ENCODE results near the gene ABI1.
"Not testable (repeated sequence)": the region's sequence is repeated elsewhere in the genome, so short reads cannot be mapped to it uniquely, and the experiment has no call there.

The ABI1 gene

DNA sequence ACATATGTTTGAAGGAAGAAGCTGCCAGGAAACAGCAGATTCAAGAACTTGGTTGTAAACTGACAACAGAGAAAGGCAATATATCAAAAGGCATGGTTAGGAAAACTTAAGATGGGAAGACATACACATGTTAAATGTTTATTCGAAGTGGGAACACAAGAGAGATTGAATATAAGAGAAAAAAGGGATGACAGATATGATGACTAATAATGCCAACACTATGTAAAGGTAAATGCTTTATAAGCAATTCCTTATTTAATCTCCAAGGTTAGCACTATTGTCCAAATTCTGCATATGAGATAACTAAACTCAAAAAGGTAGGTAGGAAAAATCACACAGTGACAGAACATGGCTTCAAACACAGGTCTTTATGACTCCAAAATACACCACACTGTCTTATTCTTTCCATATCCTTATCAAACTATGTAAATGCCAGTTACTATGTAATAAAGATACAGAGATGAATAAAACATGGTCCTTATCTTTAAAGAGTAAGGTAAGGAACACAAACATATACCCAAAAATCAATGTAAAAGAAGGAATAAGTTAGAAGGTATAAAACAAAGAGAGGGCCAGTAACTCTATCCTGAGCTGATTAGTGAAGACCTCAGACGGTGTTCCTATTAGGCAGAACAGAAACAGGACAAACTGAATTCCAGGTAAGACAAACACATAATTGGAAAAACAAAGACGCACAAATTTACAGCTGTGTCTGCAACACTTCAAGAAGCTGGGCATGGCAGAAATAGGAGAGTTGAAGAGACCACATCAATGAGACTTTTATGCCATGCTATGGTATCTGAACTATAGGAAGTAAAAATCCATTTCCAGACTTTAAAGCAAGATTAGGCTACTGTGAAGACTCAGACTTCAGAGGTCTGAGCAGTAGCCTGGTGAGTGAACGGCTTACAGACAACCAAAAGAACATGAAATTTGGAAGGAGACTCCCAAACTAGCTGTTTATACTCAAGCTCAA is 56.1 kb downstream of the ABI1 start:
- DNase-seq (ENCODE audit: low spot score), result no peak

DNA sequence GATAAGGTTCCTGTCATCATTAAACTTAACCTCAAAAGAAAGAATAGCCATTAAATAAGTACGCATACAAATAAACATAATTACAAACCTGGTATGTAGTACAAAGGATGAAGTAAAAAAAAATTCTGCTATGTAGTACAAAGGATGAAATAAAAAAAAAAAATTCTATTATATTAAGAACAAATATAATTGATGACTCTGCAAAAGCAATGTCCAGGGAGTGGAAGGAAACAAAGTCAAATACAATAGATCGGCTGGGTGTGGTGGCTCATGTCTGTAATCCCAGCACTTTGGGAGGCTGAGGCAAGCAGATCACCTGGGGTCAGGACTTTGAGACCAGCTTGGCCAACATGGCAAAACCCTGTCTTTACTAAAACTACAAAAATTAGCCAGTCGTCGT is 56.9 kb downstream of the ABI1 start:
- no peak for DNase-seq (ENCODE audit: low spot score)

DNA sequence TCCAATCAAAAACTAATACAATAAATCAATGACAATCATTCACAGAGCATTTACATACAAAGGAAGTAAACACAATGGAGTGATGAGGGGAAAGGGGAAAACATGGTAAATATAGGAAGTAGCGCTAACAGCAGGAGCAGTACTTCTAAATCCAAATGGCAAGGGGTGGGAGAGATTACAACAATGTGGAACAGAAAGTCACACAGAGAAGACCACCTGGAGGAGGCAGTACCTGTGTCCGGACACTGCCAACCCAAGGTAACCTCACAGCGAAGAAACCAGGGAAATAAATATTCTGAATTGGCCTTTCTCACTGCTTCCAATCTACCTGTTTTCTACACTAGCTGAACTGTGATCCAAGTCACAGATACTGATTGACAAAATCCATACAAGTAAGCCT is 58.2 kb downstream of the ABI1 start:
- no peak for DNase-seq (ENCODE audit: low spot score)

DNA sequence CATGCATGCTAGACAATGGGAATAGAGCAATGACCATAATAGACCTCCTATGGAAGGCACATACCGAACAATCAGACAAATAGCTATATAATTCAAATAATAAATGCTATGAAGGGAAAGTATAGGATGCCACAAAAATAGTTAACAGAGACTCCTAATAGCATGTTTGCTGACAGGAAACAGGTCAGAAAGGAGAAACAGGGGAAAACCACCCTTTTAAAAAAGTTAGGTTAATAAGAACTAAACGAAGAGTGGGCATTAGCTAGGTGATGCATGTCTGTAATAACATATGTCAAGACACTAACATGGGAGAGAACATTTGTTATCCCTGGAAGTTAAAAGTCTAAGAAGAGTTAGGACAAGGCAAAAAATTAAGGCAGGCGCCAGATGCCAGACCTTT is 58.9 kb downstream of the ABI1 start:
- DNase-seq (ENCODE audit: low spot score), result no peak

DNA sequence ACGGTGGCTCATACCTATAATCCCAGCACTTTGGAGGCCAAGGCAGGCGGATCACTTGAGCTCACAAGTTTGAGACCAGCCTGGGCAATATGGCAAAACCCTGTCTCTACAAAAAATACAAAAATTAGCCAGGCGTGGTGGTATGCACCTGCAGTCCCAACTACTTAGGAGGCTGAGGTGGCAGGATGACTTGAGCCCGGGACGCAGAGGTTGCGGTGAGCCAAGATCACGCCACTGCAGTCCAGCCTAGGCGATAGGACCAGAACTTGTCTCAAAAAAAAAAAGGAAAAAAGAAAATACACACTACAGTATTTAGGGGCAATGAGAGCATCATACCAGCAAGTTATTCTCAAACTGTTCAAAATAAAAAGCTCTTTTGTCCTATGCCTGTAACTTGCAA is 59.5 kb downstream of the ABI1 start:
- no peak for DNase-seq (ENCODE audit: low spot score)

DNA sequence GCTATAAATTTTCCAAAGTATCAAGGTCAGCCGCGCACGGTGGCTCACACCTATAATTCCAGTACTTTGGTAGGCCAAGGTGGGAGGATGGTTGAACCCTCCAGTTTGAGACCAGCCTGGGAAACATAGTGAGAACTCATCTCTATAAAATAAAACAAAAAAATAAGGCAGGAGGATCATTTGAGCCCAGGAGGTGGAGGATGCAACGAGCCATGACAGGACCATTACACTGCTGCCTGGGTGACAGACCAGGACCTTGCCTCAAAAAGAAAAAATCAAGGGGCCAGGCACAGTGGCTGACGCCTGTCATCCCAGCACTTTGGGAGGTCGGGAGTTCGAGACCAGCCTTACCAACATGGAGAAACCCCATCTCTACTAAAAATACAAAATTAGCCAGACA is 60.3 kb downstream of the ABI1 start:
- no peak for DNase-seq (ENCODE audit: low spot score)

DNA sequence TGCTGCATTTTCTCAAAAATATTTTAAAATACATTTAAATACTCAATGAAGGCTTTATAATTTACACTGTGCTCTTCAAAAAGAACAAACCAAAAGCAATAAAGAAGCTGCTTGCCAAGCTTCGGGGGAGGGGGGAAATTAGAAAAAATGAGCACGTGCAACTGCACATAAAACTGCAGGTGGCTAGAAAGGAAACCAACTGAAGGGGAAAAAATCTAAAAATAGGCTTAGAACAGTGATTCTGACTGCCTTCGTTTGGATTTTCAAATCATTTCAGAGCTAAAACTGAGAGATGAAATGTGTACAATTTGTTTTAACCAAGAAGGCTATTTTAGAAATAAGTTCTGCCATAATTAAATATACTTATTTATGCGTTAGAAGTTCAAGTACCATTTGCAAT is 61.4 kb downstream of the ABI1 start:
- DNase-seq (ENCODE audit: low spot score), result no peak

DNA sequence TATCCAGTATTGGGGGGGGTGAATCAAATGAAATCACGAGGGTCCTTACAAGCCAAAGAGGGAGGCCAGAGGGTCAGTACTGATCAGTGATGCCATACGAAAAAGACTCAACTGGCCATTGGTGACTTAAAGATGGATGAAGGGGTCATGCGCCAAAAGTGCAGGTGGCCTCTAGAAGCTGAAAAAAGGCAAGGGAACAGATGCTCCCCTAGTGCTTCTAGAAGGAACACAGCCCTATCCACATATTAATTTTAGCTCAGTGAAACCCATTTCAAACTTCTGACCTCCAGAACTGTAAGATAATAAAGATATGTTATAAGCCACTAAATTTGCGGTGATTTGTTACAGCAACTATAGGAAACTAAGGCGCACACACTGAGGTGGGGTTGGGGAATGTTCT is 62.5 kb downstream of the ABI1 start:
- no peak for DNase-seq (ENCODE audit: low spot score)

DNA sequence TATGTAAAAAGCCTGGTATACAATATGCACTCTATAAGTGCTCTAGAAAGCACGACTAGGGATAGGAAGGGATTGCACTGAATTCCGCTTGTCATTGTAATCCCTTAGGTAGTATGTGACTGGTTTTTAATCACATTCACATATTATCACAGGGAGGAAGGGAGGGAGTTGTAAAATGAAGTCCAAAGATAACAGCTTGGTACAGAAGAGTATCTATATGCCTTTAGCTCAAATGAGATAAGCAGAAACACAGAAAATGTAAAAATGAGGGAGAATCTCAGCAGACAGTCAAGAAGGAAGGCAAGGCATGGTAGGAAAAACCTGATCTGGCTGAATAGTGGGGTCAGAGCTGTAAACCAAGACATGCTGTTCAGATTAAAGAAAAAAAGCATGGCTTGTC is 63.4 kb downstream of the ABI1 start:
- no peak for DNase-seq (ENCODE audit: low spot score)

DNA sequence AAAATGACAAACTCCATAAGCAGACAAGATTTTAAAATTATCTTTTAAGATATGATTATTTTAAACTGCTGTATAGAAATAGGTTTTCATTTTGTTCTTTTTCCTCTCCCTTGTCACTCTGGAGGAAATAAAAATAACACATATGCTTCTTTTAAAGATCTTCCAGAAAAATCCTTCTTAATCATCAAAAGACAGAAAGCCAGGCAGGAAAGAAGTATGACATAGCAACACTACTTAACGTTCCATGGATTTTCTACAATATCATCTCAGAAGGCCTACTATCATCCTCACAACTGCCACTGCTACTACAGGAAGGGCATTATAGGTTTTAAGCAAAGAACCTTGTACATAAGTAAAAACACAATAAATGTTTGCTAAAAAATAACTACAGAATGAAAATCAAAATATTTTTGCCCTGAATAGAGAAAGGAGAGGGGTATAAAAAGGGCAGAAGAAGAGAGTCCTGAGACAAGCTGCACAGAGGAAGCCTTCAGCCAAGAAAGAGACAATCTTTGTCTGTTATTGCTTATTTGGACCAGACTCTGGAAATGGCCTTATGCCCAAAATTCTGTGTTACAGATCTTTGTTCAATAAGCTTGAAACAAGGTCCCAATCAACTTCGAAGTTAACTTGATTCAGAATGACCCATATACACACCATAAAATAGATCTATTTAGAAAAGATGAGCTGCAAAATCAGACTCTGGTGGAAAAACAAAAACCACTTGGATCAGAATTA is 67.8 kb downstream of the ABI1 start:
- peak; percentile 8 for DNase-seq (ENCODE audit: low spot score)

DNA sequence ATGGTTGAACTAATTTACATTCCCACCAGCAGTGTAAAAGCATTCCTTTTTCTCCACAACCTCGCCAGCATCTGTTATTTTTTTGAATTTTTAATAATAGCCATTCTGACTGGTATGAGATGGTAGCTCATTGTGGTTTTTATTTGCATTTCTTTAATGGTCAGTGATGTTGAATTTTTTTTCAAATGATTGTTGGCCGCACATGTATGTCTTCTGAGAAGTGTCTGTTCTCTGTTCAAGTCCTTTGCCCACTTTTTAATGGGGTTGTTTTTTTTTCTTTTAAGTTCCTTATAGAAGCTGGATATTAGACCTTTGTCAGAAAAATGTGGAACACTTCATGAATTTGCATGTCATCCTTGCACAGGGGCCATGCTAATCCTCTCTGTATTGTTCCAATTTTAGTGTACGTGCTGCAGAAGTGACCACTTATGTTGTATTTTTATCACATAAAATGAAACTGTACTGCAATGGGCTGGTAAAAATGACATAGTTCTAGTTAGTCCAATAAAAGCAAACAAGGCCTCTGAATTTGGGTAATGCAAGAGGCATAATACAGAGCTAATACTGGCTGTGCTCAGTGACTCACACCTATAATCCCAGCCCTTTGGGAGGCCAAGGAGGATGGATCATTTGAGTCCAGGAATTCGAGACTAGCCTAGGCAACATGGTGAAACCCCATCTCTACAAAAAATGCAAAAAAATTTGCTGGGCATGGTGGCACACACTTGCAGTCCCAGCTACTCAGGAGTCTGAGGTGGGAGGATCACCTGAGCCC is 70.3 kb downstream of the ABI1 start:
- no peak for DNase-seq (ENCODE audit: low spot score)

DNA sequence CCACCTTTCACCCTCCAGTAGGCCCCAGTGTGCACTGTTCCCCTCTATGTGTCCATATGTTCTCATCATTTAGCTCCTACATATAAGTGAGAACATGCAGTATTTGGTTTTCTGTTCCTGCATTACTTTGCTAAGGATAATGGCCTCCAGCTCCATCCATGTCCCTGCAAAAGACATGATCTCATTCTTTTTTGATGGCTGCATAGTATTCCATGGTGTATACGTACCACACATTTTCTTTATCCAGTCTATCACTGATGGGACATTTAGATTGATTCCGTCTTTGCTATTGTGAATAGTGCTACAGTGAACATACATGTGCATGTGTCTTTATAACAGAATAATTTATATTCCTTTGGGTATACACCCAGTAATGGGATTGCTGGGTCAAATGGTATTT is 71.0 kb downstream of the ABI1 start:
- DNase-seq (ENCODE audit: low spot score), result not testable (repeated sequence)

DNA sequence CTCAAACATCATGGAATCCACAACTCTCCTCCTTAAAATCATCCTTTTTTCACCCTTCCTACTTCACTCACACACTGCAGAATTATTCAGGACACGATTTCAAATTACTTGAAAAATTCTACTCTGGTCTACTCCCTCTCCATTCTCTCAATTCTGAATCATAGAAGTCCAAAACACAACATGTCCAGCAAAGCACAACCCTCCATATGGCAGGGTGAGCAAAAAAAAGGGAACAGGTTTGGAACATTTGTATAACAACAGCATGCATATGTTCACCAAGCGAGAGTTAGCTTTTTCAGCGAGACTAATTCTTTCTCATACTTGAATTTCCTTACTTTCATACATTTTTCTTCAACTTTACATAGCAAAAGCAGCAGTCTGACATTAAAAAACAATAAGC is 73.4 kb downstream of the ABI1 start:
- DNase-seq (ENCODE audit: low spot score), result no peak

DNA sequence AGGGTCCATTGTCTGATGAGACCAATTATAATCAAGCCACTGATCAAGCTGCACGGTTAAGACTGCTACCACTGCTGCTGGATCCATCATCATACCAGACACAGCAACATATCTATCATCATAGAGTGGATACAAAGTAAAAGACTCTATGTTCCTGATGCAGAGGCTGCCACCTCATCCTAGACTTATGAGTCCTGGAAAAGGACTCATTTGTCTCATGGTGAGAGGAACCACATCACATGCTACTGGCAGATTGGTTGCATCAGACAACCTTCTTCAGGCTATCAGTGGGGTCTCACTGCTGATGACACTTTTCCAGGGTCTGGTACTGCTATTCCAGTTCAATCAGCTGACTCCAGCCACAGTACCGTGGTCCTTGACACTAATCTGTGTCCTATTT is 79.0 kb downstream of the ABI1 start:
- DNase-seq (ENCODE audit: low spot score), result no peak

DNA sequence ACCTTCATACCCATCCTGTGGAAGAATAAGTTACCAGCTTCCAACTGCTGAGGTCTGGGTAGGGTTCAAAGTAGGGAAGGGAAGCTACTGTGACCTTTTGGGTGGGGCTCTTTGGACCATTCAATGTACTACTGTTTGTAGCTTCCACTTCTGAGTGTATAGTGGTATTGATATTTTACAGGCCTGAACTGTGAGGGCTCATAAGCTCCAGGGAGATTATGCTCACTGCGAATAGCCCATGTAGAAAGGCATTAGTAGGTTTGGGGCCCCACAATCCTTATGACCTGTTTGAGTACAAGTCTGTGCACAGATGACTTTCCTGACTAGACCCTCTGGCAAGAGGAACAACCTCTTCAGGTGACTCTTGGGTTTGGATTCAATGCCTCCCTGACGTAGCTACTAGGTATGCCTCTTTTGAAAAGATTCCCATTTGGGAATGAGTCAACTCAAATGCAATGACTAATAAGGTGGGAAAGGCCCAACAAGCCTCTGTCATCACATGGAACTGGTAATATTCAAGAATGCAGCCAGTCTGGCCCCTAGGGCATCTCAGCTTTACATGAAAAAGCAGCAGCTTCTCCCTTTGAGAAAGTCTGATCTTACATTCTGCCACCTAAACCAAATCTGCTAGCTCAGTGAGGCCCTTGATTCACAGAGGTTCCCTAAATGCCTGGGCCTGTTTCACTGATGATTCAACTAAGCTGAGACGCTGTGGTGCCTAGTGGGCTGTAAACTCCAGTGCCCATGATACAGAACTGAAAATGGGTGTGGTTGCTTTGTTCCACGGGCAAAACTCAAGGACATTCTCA is 79.8 kb downstream of the ABI1 start:
- DNase-seq (ENCODE audit: low spot score), result peak; percentile 52

DNA sequence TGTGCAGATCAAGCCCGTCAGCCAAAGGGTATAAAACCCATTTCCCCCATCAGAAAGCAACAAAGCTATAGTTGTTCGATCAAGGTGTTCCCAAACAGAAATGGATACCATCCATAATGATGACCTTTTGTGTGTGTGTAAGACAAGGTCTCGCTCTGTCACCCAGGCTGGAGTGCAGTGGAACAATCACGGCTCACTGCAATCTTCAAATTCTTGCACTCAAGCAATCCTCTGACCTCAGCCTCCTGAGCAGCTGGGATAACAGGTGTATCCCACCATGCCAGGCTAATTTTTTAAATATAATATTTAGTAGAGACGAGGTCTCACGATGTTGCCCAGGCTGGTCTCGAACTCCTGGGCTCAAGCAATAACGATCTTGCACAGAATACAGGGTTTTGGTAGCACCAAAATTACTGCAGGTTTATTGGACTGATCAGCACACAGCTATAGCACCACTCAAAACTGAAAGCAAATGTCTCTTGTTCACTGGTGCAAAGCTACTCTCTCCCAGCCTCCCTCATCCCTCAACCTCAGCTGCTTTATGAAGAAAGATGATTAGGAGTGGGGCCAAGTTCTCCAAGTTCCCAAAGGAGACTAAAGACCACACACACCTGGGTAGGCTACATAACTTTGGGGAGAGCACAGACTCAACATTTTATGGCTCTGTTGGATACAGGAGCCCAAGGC is 80.5 kb downstream of the ABI1 start:
- DNase-seq (ENCODE audit: low spot score), result no peak

DNA sequence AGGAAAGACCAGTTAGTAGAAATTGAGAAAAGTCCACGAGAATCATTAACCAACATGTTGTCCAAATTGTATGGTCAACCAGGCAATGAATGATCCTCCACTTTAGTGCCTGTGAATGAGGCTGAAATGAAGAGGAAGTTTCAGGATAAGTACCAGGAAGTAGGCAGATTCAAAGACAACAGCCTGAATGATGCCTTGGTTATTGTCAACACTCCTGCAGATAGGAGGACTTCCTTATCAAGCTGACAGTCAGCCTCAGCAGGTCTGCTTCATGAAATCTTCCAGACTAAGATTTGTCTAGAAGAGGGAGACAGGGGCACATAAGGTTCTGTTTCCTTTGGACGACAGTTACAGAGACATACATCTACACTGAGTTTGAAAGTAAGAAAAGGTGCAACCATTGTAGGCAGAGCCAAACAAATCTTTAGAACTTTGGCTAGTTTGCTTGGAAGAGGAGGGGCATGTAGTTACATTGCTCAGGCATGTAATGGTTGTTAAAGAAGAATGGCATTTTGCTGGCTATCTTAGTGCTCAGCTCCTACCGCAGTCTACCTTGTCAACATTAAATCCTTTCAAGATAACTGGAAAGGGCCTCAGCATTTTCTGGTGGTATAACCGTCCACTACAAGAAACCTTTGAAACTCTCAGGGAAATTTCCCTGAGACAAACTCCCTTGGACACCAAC is 81.4 kb downstream of the ABI1 start:
- no peak for DNase-seq (ENCODE audit: low spot score)

DNA sequence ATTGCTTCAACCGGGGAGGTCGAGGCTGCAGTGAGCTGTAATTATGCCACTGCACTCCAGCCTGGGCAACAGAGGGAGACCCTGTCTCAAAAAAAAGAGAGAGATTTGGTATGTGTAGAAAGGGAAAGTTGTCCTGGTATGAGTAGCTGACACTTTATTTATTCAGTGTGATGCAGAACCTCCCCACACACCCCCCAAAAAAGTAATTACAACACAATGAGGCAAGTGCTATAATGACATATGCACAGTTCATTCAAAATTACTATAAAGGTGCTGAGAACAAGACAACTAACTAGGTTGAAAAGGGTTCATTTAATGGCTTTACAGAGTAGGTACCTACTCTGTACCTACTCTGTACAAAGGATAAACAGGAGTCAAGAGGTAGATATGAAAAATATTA is 83.1 kb downstream of the ABI1 start:
- DNase-seq (ENCODE audit: low spot score), result no peak

DNA sequence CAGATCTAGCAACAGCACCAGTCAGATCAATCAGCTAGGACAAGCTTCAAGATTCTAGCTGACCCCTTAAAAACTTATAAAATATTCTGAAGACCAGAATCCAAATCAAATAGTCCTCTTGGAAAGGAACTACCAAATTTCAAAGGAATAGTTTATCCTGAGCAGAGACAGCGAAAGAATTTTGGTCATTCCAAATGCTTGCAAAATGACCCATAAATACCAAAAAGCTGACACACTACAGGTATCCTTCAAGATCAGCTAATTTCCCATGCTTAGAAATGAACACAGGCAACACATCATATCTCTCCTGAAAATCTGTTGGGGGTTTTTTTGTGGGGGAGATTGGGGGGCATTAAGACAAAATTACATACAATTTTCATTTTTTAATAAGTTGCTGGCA is 84.5 kb downstream of the ABI1 start:
- no peak for DNase-seq (ENCODE audit: low spot score)

DNA sequence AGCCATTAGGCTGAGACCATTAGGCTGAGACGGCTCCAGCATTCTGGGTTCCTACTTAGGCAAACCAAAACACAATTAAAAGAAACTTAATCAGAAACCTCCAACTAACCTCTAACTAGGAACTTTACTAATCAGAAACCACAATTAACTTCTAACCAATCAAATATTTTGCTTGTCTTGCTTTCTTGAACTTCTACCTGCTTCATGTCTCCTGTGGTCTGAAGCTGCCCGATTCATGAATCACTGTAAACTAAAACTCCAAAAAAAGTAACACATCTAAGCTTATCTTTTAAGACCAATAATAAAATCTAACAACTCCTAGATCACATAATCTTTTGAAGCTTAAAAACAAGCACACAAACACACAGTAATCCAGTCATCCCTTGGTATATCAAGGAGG is 87.1 kb downstream of the ABI1 start:
- no peak for DNase-seq (ENCODE audit: low spot score)

DNA sequence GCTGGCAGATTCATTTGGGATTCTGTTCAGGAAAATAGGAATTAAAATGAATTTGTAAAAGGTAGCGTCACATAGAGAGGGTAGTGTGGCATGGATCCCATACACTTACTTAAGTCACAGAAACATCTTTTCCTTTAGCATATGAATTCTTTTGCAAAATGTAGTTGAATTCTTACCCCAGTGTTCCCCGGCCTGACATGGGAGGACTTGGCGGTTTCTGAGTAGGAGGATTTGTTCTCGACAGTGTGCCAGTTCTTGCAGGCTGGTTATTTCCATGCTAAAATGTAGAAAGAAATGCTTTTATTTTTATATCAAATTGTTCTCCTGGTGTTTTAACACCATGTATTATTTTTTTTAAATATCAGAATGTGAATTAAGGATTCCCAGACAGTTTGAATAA is 90.7 kb downstream of the ABI1 start:
- no peak for DNase-seq (ENCODE audit: low spot score)
